ENCODE data around the gene ZFP1. TPM values are rescaled to one million over a fixed set of nuclear protein-coding genes. Genes with fewer than 3 reads are reported as not detected.
"Not testable (repeated sequence)": the region's sequence is repeated elsewhere in the genome, so short reads cannot be mapped to it uniquely, and the experiment has no call there.

ZFP1 gene
- total RNA-seq, 2 experiments from 2014 or later = 23.9 to 25.0 TPM

- TF ChIP-seq EZH2phosphoT487 (IDR thresholded peaks at IDR 0.05; ENCODE audit: borderline replicate concordance, low read depth, low read length) (no peak), CTCF (conservative IDR thresholded peaks at IDR 0.05; ENCODE audit: low read length) (no peak)
- no peak overlapping the region for H3K4me3 ChIP-seq (ENCODE audit: low read depth, low read length, poor library complexity, severe bottlenecking)
- H3K36me3 ChIP-seq (ENCODE audit: insufficient read depth, low read length) = no peaks in the 10 kb centered on the region
- no peaks in the 10 kb centered on the region for H3K79me2 ChIP-seq (ENCODE audit: insufficient read depth, low read depth, low read length)
- ChIA-PET POLR2A (no interaction called here), CTCF (ENCODE audit: unreplicated experiment) (no interaction called here)
- no peak for DNase-seq (ENCODE audit: low spot score)
- intact Hi-C loops (cut with micrococcal nuclease; ENCODE audit: unreplicated experiment) = no loop called here
- no peaks in the 10 kb centered on the region for H3K9me2 ChIP-seq (ENCODE audit: insufficient read depth, low read length)
- no TSS peak for BruUV-seq (replicated peaks)
- H4K20me1 ChIP-seq (ENCODE audit: insufficient read depth, low read length) = no peaks in the 10 kb centered on the region
- H3K9me3 ChIP-seq (ENCODE audit: low read length) = no peaks in the 10 kb centered on the region
- H3K4me1 ChIP-seq (ENCODE audit: insufficient read depth, low read length, poor library complexity, severe bottlenecking) = no peaks in the 10 kb centered on the region
- no peak overlapping the region for H3K4me2 ChIP-seq (ENCODE audit: low read length)
- no peak overlapping the region for H2AFZ ChIP-seq (ENCODE audit: low read length)
- H3K27ac ChIP-seq (ENCODE audit: low read depth, low read length, poor library complexity, severe bottlenecking) = no peak overlapping the region
Measured at GRCh38 chr16:75208242-75208825, 60.0 kb downstream of the ZFP1 start.

GRCh38 chr16:75208861-75209505, 60.7 kb downstream of the ZFP1 start:
- intact Hi-C loops (cut with micrococcal nuclease; ENCODE audit: unreplicated experiment) = no loop called here
- Histone ChIP-seq H3K27ac (ENCODE audit: low read depth, low read length, poor library complexity, severe bottlenecking) (no peak overlapping the region), H3K79me2 (ENCODE audit: insufficient read depth, low read depth, low read length) (no peaks in the 10 kb centered on the region), H3K4me3 (ENCODE audit: low read depth, low read length, poor library complexity, severe bottlenecking) (no peak overlapping the region), H3K9me2 (ENCODE audit: insufficient read depth, low read length) (no peaks in the 10 kb centered on the region), H4K20me1 (ENCODE audit: insufficient read depth, low read length) (no peaks in the 10 kb centered on the region), H3K4me2 (ENCODE audit: low read length) (no peak overlapping the region), H3K9me3 (ENCODE audit: low read length) (no peaks in the 10 kb centered on the region), H2AFZ (ENCODE audit: low read length) (no peak overlapping the region), H3K36me3 (ENCODE audit: insufficient read depth, low read length) (no peaks in the 10 kb centered on the region), H3K4me1 (ENCODE audit: insufficient read depth, low read length, poor library complexity, severe bottlenecking) (no peaks in the 10 kb centered on the region)
- no peak for TF ChIP-seq EZH2phosphoT487 (IDR thresholded peaks at IDR 0.05; ENCODE audit: borderline replicate concordance, low read depth, low read length)
- no peak for TF ChIP-seq CTCF (conservative IDR thresholded peaks at IDR 0.05; ENCODE audit: low read length)
- BruUV-seq (replicated peaks) = no TSS peak
- POLR2A ChIA-PET = interaction anchor here (0.6 kb wide), 1 partner anchor 709 kb away, joined by 4 read pairs; no protein-coding TSS in a partner anchor
- no peak for DNase-seq (ENCODE audit: low spot score)
- CTCF ChIA-PET (ENCODE audit: unreplicated experiment) = interaction anchor here (0.5 kb wide), 1 partner anchor 27 kb away, joined by 3 read pairs; no protein-coding TSS in a partner anchor

DNA sequence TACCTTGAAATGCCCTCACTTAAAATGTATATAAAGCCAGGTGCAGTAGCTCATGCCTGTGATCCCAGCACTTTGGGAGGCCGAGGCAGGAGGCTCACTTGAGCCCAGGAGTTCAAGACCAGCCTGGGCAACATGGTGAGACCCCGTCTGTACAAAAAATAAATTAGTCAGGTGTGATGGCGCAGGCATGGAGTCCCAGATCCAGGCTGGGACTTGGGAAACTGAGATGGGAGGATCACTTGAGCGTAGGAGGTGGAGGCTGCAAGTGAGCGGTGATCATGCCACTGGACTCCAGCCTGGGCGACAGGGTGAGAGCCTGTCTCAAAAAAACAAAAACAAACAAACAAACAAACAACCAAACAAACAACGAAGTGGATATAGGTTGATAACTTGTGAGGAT, 61.2 kb downstream of the ZFP1 start:
- H3K27ac ChIP-seq (ENCODE audit: low read depth, low read length, poor library complexity, severe bottlenecking); H4K20me1 ChIP-seq (ENCODE audit: insufficient read depth, low read length); H3K4me2 ChIP-seq (ENCODE audit: low read length); H3K79me2 ChIP-seq (ENCODE audit: insufficient read depth, low read depth, low read length); H3K4me1 ChIP-seq (ENCODE audit: insufficient read depth, low read length, poor library complexity, severe bottlenecking); intact Hi-C loops (cut with micrococcal nuclease; ENCODE audit: unreplicated experiment); H3K36me3 ChIP-seq (ENCODE audit: insufficient read depth, low read length); H3K9me3 ChIP-seq (ENCODE audit: low read length); H2AFZ ChIP-seq (ENCODE audit: low read length); BruUV-seq (replicated peaks); H3K4me3 ChIP-seq (ENCODE audit: low read depth, low read length, poor library complexity, severe bottlenecking); H3K9me2 ChIP-seq (ENCODE audit: insufficient read depth, low read length); DNase-seq (ENCODE audit: low spot score): not testable (repeated sequence)
- POLR2A ChIA-PET = interaction anchor here (0.6 kb wide), 1 partner anchor 1710 kb away, joined by 3 read pairs; no protein-coding TSS in a partner anchor
- CTCF ChIA-PET (ENCODE audit: unreplicated experiment) = interaction anchor here (0.5 to 0.6 kb wide), 2 partner anchors 26 to 209 kb away, joined by 3 to 7 read pairs; no protein-coding TSS in a partner anchor
